ENCODE results near the gene ALX1.

DNA sequence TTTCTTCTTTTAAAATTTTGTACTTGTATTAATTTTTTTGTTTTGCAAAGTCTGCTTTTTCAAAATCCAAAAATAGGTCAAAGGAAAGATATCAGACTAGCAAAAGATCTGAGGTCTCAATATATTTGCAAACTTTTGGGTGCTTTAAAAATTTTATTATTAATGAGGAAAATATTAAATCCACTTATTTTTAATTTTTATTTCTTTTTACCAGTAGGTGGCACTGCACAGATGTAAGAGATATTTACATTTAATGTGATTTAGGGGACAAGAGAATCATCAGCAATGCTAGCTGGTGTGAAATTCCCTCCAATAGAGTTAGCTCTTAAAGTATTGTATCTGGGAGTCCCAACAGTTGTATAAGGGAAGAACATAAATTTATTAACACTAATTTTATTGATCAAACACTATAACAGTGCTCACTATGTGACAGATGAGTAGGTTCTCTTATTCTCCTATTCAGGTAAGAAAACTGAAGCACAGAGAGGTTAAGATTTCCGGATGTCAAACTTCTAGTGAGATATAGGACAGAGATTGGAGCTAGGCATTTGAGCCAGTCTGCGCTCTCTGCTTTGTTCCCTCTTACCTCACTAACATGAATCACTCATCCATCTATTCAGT, 30.5 kb downstream of the ALX1 start:
- TF ChIP-seq TAF1 (IDR thresholded peaks at IDR 0.05; ENCODE audit: borderline replicate concordance, low read depth, low read length) = no peak
- no peak for TF ChIP-seq POLR2AphosphoS5 (IDR thresholded peaks at IDR 0.05; ENCODE audit: low read depth, low read length)

Measured in GM12892 (cell line).